K562 (cell line): ENCODE data around the gene SKIDA1. TPM values are rescaled to one million over a fixed set of nuclear protein-coding genes. Genes with fewer than 3 reads are reported as not detected.

ENCODE experiments used
- CBX5 ChIP-seq: IDR thresholded peaks from 2 replicates; pipeline ENCODE4 v1.6.1; 2014; ENCODE audit warnings: low read depth, borderline replicate concordance
- CREB5 ChIP-seq: fragments of 250-450 bp; sonication (Bioruptor Pico); IDR thresholded peaks from 2 replicates; pipeline ENCODE4 v1.5.0; 2020; ENCODE audit warnings: mild to moderate bottlenecking
- CSDE1 ChIP-seq, 2 experiments: fragments of 450-650 bp; IDR thresholded peaks; 2 replicates each; pipeline ENCODE4 v1.6.1; 2016; ENCODE audit warnings: mild to moderate bottlenecking in 1 of 2
- FOS ChIP-seq: IDR thresholded peaks from 3 replicates; pipeline ENCODE4 v1.6.1; 2011; ENCODE audit not compliant: insufficient read length; ENCODE audit errors: extremely low read depth
- GATAD2B ChIP-seq: fragments of 450-650 bp; IDR thresholded peaks from 2 replicates; pipeline ENCODE4 v1.6.1; 2017; ENCODE audit warnings: mild to moderate bottlenecking, borderline replicate concordance
- HBP1 ChIP-seq: fragments of 450-650 bp; formaldehyde crosslinking; IDR thresholded peaks from 2 replicates; pipeline ENCODE4 v1.4.0; 2022; ENCODE audit warnings: missing genetic modification characterization
- HDAC2 ChIP-seq: fragments of 450-650 bp; IDR thresholded peaks from 2 replicates; pipeline ENCODE4 v1.6.1; 2016; ENCODE audit warnings: mild to moderate bottlenecking
- MAZ ChIP-seq, 2 experiments: fragments of 450-650 bp in 1 of 2; sonication (generic) in 1 of 2; formaldehyde crosslinking; IDR thresholded peaks in 1 of 2; conservative IDR thresholded peaks in 1 of 2; 2 replicates each; pipeline versions ENCODE4 v1.4.0 to v1.5.0; 2020; ENCODE audit warnings: mild to moderate bottlenecking in 1 of 2, missing genetic modification reagents in 1 of 2
- MTA2 ChIP-seq: fragments of 450-650 bp; IDR thresholded peaks from 2 replicates; pipeline ENCODE4 v1.6.1; 2016; ENCODE audit warnings: low read depth
- NCOA6 ChIP-seq: fragments of 450-650 bp; IDR thresholded peaks from 2 replicates; pipeline ENCODE4 v1.6.1; 2017; ENCODE audit warnings: mild to moderate bottlenecking
- NFXL1 ChIP-seq: fragments of 450-650 bp; formaldehyde crosslinking; IDR thresholded peaks from 2 replicates; pipeline ENCODE4 v1.4.0; 2021; ENCODE audit warnings: mild to moderate bottlenecking
- RBM14 ChIP-seq: fragments of 200-400 bp; formaldehyde crosslinking; IDR thresholded peaks from 2 replicates; pipeline ENCODE4 v1.6.1; 2018; ENCODE audit warnings: low read depth, mild to moderate bottlenecking, low read length, moderate library complexity, borderline replicate concordance; ENCODE audit not compliant: insufficient read depth
- RBM22 ChIP-seq: fragments of 200-400 bp; formaldehyde crosslinking; IDR thresholded peaks from 2 replicates; pipeline ENCODE4 v1.6.1; 2018; ENCODE audit warnings: low read length, low read depth; ENCODE audit not compliant: poor library complexity, severe bottlenecking
- RFX7 ChIP-seq: fragments of 250-450 bp; sonication (Bioruptor Pico); IDR thresholded peaks from 2 replicates; pipeline ENCODE4 v1.5.1; 2021; ENCODE audit warnings: mild to moderate bottlenecking
- SP2 ChIP-seq: IDR thresholded peaks from 2 replicates; pipeline ENCODE4 v1.6.1; 2011; ENCODE audit warnings: mild to moderate bottlenecking, low read depth, low read length, moderate library complexity; ENCODE audit not compliant: poor library complexity, severe bottlenecking; ENCODE audit errors: extremely low read depth
- SRSF3 ChIP-seq: fragments of 200-400 bp; formaldehyde crosslinking; IDR thresholded peaks from 2 replicates; pipeline ENCODE4 v1.6.1; 2016; ENCODE audit warnings: mild to moderate bottlenecking, low read length, moderate library complexity; ENCODE audit not compliant: insufficient read depth
- TEAD4 ChIP-seq, 2 experiments: sonication (generic) in 1 of 2; formaldehyde crosslinking in 1 of 2; IDR thresholded peaks; 2 replicates each; pipeline versions ENCODE4 v1.6.1 to v1.8.0; 2012 to 2022; ENCODE audit warnings: borderline replicate concordance in 1 of 2, inconsistent platforms in 1 of 2, low read length in 1 of 2, mild to moderate bottlenecking in 1 of 2, missing genetic modification reagents in 1 of 2
- U2AF2 ChIP-seq: fragments of 200-400 bp; formaldehyde crosslinking; optimal IDR thresholded peaks from 2 replicates; pipeline ENCODE3; 2017; ENCODE audit warnings: low read depth, mild to moderate bottlenecking, low read length
- ZNF133 ChIP-seq: fragments of 250-450 bp; sonication (Bioruptor Pico); IDR thresholded peaks from 2 replicates; pipeline ENCODE4 v1.4.0; 2020; ENCODE audit warnings: mild to moderate bottlenecking
- ZNF239 ChIP-seq: fragments of 250-450 bp; sonication (Bioruptor Pico); IDR thresholded peaks from 2 replicates; pipeline ENCODE4 v1.4.0; 2020; ENCODE audit warnings: mild to moderate bottlenecking
- ZNF347 ChIP-seq: fragments of 450-650 bp; formaldehyde crosslinking; IDR thresholded peaks from 2 replicates; pipeline ENCODE4 v1.4.0; 2020; ENCODE audit warnings: low read depth, mild to moderate bottlenecking, moderate library complexity
- ZNF584 ChIP-seq: fragments of 200-800 bp; sonication (Bioruptor generic); IDR thresholded peaks from 2 replicates; pipeline ENCODE4 v1.6.1; 2016; ENCODE audit warnings: low read depth, mild to moderate bottlenecking, missing genetic modification characterization, missing compliant biosample characterization
- polyA plus RNA-seq, 8 experiments: library from polyadenylated mRNA; depleted of rRNA in 4 of 8; stranded (reverse) in 5 of 8; unstranded in 3 of 8; fragments of >200 nt; fragmentation: Nextera tagmentation in 2 of 8; fragmentation: Illumina TruSeq in 1 of 8; extraction: Ambion mirVana in 2 of 8; extraction: Trizol in 1 of 8; gene quantifications; 2 replicates each; pipeline versions ENCODE4 v1.2.1 to v1.2.3, GENCODE V29; 2011 to 2014; ENCODE audit warnings: inconsistent platforms in 1 of 8, missing spikeins in 1 of 8
- total RNA-seq, 7 experiments: library from RNA; depleted of rRNA in 6 of 7; stranded (reverse); fragments of >200 nt in 6 of 7; fragmentation: Illumina TruSeq in 2 of 7; extraction: Trizol in 2 of 7; gene quantifications; 2 replicates each; pipeline versions ENCODE4 v1.2.1 to v1.2.3, GENCODE V29; 2011 to 2021; ENCODE audit warnings: low replicate concordance in 1 of 7
- TF ChIP-seq, protein P1 (sequence below): sonication (generic); formaldehyde crosslinking; IDR thresholded peaks from 2 replicates; pipeline ENCODE4 v1.8.1; 2022; ENCODE audit warnings: missing genetic modification reagents
- TF ChIP-seq, protein P2 (sequence below): fragments of 450-650 bp; IDR thresholded peaks from 2 replicates; pipeline ENCODE4 v1.6.1; 2016; ENCODE audit warnings: low read depth, mild to moderate bottlenecking, moderate library complexity

Gene SKIDA1
- total and polyA plus RNA-seq, 9 of the 15 experiments (the other 6 are each of a cell fraction or from before 2014, with no cell fraction given), result 0.05 to 1.1 (median 0.42) TPM

DNA sequence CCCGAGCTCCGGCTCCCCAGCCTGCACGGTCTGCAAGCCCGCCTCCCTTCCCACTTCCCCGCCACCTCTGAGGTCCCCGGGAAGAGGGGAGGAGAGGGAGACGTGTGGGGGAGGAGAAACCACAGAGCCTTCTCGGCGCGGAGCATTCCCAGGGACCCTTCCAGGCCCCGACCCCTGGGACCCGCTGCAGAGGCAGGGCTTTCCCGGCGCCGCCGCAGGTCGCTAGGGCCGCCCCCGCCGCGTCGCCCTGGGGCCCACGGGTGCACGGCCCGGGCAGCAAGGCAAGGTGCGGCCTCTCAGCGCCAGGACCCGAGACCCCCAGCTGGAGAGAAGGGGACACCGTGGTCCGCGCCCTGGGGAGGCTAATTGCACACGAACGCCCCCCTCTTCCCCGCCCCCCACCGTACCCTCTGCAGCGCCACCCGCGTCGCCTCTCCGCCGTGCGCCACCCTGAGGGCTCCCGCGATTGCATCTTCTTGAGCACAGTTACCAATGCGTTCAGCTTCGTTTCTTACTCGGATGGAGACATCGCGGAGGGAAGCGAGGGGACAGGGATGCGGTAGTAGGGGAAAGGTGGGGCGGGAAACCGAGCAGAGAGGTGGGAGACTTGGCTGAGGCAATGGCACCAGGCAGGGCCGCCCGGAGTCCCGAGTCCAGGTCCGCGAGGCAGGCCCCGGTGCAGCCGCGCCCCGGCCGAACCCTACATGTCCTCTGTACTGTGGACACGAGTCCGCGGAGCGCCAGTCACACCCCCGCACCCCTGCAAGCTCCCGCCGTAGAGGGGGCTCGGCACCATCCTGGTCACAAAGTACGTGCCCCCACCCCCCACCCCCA is 28.9 kb downstream of the SKIDA1 start (continued):
- TF ChIP-seq HBP1 (no peak), ZNF347 (CRISPR knock-in tag) (no peak), FOS (no peak), CSDE1 (IDR thresholded peaks at IDR 0.05) (no peak), SRSF3 (no peak), SP2 (no peak), GATAD2B (no peak), HDAC2 (no peak), RBM14 (no peak), RFX7 (no peak), NFXL1 (CRISPR knock-in tag) (no peak), MAZ (CRISPR knock-in tag; conservative IDR thresholded peaks at IDR 0.05 in 1 of 2, IDR thresholded peaks at IDR 0.05 in 1 of 2) (peak; percentile 26; a peak in 1 of 4 replicates), ZNF584 (CRISPR knock-in tag) (no peak), CREB5 (CRISPR knock-in tag) (no peak), TEAD4 (IDR thresholded peaks at IDR 0.05; ENCODE audit: low read length) (0 out of 2 replicates have a peak, but pooled peaks have one; percentile 7), TEAD4 (CRISPR knock-in tag; IDR thresholded peaks at IDR 0.05; ENCODE audit: borderline replicate concordance) (no peak), RBM22 (no peak), ZNF133 (no peak), ZNF239 (CRISPR knock-in tag) (no peak), NCOA6 (no peak), U2AF2 (no peak), CBX5 (no peak), MTA2 (no peak)
- TF ChIP-seq, protein P1, sequence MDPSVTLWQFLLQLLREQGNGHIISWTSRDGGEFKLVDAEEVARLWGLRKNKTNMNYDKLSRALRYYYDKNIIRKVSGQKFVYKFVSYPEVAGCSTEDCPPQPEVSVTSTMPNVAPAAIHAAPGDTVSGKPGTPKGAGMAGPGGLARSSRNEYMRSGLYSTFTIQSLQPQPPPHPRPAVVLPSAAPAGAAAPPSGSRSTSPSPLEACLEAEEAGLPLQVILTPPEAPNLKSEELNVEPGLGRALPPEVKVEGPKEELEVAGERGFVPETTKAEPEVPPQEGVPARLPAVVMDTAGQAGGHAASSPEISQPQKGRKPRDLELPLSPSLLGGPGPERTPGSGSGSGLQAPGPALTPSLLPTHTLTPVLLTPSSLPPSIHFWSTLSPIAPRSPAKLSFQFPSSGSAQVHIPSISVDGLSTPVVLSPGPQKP (CRISPR knock-in tag), result no peak
- TF ChIP-seq, protein P2, sequence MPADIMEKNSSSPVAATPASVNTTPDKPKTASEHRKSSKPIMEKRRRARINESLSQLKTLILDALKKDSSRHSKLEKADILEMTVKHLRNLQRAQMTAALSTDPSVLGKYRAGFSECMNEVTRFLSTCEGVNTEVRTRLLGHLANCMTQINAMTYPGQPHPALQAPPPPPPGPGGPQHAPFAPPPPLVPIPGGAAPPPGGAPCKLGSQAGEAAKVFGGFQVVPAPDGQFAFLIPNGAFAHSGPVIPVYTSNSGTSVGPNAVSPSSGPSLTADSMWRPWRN, result no peak
